HG03575 (cell line): Measurements from ENCODE around the gene TMEM220.
"Not testable (repeated sequence)": the region's sequence is repeated elsewhere in the genome, so short reads cannot be mapped to it uniquely, and the experiment has no call there.

Experiments
- ATAC-seq: cut with Tn5 transposase; IDR thresholded peaks from one replicate; pipeline ENCODE4 v1.9.1; 2021; ENCODE audit not compliant: unreplicated experiment, insufficient number of reproducible peaks, low FRiP score; ENCODE audit errors: extremely low read depth

Gene TMEM220

DNA sequence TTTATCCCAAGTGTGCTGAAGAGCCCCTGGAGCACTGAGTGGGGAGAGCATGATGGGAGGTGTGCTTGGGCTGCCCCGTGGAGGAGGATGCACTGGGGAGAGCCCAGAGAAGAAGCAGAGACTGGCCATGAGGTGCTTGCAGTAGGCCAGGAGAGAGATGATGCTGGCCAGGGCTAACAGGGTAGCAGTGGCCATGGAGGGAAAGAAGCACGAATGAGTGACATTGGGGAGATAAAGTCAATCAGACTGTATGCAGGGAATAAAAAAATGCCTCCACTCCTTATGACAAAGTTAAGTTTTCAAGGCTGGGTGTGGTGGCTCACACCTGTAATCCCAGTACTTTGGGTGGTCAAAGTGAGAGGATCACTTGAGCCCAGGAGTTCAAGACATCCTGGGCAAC lies 5.4 kb upstream of the TMEM220 start:
- ATAC-seq: no peak

DNA sequence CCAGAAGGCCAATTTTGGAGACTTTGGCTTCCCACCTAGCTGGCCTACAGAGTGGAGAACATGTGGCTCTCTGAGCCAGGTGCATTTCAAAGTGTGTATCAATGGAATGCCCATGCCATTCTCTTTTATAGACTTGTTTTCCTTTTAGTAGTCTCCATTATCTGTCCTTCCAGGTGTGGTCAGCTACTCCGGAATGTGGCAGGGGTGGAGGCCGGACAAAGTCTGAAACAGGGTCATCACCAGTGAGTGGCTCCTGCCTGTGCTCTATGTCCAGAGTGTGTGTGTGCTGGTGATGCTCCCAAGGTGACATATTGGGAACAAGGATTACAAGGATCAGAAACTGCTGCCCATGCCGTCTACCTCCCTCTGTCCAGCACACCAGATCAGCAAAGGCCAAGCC lies 3.8 kb upstream of the TMEM220 start:
- no peak for ATAC-seq

DNA sequence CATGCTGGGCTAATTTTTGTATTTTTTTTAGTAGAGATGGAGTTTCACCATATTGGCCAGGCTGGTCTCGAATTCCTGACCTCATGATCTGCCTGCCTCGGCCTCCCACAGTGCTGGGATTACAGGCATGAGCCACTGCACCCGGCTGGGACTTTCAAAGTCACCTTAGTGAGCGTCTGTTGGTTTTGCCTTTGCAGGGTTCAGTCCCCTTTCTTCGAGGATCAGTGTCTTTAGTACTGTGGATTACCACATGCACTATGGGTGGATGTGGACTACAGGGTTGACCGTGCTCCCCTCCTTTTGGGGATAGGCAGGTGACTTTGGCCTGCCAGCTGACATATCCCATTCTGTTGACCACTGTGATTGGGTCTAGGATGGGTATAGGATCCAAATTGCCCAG lies 2.3 kb upstream of the TMEM220 start:
- not testable (repeated sequence) for ATAC-seq

GRCh38 chr17:10731408-10731879 lies 1.6 kb upstream of the TMEM220 start:
- ATAC-seq: no peak

GRCh38 chr17:10730247-10730646 lies 424 bp upstream of the TMEM220 start:
- ATAC-seq: not testable (repeated sequence)

DNA sequence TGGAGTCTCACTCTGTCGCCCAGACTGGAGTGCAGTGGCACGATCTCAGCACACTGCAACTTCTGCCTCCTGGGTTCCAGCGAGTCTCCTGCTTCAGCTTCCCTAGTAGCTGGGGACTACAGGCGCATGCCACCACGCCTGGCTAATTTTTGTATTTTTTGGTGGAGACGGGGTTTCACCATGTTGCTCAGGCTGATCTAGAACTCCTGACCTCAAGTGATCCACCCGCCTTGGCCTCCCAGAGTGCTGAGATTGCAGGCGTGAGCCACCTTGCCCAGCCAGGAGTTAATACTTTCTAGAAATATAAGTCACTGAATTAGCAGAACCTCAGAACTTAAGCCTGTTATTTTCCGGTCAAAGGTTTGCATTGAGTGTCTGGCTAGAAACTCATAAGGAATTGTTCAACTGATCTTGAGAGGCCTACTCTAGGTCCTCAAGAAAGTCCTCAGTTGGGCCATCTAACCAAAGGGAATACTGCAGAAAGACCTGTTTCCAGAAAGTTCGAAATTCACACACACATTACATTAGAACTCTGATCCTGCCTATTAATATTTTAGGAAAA lies 1.4 kb downstream of the TMEM220 start:
- no peak for ATAC-seq

GRCh38 chr17:10727192-10727591 lies 2.6 kb downstream of the TMEM220 start:
- no peak for ATAC-seq

GRCh38 chr17:10726196-10726595 lies 3.6 kb downstream of the TMEM220 start:
- ATAC-seq: no peak

DNA sequence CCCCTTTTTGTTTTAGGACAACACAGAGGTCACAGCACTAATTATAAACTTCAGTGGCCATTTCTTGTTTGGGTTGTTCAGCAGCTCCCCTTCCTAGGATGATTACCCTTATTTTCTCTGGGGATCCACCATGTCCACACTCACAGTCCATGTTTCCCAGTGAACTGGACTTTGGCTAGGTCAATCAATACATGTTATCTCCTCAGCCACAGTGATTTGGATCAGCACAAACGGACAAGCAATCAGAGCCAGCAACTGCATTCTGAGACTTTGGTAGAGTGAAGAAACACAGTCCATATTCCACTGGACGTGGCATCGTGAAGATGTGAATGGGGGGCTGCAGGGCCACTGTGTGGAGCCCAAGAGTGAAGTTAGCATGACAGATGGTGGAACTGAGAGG lies 4.6 kb downstream of the TMEM220 start:
- ATAC-seq: no peak

- ATAC-seq: no peak
These were observed 5.2 kb downstream of the TMEM220 start for GRCh38 chr17:10724546-10725195.

DNA sequence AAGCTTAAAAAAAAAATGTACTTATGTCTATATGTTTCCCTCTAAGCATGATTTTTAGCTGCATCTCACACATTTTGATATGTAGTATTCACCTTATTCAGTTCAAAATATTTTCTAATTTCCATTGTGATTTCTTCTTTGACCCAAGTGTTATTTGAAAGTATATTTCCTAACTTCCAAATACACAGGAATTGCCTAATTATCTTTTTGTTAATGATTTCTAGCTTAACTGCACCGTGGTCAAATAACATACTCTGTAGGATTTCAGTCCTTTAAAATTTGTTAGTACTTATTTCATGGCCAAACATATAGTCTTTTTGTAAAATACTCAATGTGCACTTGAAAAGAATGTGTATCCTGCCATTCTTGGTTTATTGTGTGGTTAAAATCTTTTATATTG lies 11.3 kb downstream of the TMEM220 start:
- ATAC-seq: no peak

- ATAC-seq: no peak
These were observed 13.6 kb downstream of the TMEM220 start for GRCh38 chr17:10716218-10716617.

DNA sequence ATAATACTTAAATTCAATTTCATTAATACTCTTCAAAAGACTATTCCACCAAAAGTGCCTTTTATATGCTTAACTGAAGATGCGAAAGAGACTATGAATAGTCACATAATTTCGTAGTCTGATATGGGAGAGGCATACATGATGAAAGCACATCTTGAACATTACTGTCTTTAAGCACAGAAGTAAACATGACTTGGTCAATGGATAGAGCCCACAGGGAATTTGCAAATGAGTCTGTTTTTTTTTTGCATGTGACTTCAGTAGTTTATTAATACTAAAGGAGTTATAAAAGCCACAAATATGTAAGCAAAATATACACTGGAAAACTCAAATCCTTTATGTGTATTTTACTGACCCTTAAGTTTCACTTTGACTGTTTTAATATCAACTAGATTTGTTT lies 16.5 kb downstream of the TMEM220 start:
- ATAC-seq: no peak

GRCh38 chr17:10705727-10706126 lies 24.1 kb downstream of the TMEM220 start:
- ATAC-seq: no peak

- no peak for ATAC-seq
These were observed 27.2 kb downstream of the TMEM220 start for GRCh38 chr17:10702574-10702973.

GRCh38 chr17:10699856-10700255 lies 30.0 kb downstream of the TMEM220 start:
- ATAC-seq: no peak

DNA sequence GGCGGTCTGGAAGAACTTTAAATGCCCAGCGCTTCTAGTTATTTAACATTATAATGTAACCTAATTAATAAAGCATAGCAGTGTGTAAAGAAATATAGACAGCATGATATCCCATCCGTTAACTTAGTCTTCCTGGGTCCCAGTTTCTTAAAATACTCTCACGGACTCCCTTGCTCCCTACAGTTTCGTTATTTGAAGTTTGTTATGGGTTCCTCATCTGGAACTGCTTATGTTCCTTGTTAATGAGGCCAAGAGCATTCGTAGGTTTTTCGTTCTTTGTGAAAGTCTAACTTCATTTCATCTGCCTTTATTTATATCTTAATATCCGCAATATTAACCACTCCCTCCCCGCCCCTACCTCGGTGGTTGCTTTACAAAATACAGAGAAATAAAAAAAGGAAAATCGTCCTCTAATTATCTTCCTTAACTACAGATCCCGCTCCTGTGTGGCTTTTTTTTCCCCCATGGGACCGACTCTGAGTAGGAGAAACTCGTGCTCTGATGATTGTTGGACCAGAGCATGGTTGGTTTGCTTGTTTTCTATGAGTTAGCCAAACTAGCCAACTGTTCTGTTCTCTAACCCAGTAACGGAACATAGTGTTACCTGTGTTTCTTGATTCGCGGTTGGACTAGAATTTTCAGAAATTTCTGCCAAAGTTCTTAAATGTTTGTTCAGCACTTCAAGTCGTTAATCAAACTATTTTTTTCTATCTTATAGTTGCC lies 31.6 kb downstream of the TMEM220 start:
- ATAC-seq: no peak

DNA sequence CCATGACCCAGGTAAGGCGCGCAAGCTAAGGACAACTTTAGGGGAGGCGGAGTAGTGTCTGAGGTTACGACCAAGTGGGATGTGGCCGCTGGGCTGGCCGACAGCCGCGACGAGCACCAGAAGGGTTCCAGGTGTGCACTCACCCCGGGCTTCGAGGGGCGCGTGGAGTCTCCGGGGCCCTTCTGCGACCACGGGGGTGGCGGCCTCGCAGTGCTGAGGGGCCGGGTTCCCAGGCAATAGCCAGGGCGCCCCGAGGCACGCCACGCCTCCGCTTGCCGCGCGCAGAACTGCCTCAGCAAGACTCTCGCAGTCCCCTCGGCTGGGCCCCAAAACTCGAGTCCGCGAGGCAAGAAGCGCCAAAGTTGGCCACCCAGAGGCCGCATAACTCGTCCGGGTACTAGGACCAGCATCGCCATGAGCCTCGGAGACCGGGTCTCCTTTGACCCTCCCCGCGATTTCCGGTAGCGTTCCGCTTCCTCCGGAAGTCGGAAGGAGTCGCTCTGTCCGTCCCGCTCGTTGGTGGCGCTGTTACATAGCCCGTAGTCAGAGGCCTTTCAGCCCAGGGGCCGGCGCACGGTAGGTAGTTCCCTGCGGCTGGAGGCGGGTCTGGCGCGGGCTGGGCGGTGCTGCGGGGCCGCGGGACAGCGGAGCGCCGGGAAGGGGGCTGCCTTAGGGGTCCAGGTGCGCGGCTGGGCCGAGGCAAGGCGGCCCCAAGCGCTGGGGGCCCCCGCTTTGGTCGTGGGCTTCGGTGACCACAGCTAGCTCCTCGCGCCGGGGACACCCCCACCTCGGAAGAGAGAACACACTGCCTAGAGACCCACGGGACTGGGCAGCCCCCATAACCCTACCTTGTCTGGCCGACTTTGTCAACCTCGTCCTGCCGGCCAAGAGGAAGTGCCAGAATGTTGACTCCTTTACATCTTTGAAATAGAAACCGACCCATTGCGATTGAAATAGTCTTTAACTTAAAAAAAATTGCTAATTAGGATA lies 32.4 kb downstream of the TMEM220 start, which contains the start of the genes ADPRM and SCO1:
ADPRM (plus strand) TSS at position 503 of the 990 bp plus-strand sequence. CDS start 7,333 bp downstream, outside the sequence.
SCO1 (minus strand) TSS at position 442 of the 990 bp plus-strand sequence; CDS start at position 416, 26 bp downstream.
- peak; percentile 84 for ATAC-seq

GRCh38 chr17:10695875-10696407 lies 33.9 kb downstream of the TMEM220 start:
- ATAC-seq: not testable (repeated sequence)
